C4-2B (cell line): Measurements from ENCODE around the gene PRKCA.

Source experiments
- CTCF ChIP-seq: fragments of 450-650 bp; conservative IDR thresholded peaks from 2 replicates; pipeline ENCODE4 v1.5.1; 2017; ENCODE audit warnings: mild to moderate bottlenecking
- ZFX ChIP-seq: fragments of 450-650 bp; IDR thresholded peaks from 2 replicates; pipeline ENCODE4 v1.6.1; 2017

DNA sequence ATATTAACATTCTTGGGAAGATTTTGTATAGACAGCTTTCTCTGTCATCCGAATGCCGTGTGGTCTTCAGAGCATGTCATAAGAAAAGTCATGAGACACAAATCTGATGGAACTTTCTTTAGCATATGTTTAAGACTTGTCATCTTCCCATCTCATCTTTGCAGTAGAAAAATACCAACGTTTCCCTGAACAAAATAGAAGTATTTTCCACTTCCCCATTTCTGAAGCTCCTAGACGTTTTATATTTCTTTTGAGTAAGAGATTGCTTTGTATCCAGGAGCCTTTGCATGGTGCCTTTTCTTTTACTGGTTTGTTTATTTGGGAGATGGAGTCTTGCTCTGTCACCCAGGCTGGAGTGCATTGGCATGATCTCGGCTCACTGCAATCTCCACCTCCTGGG lies 235.1 kb downstream of the PRKCA start:
- TF ChIP-seq CTCF: no peak
- TF ChIP-seq ZFX: no peak
